ENCODE results near the gene B4GALT6. TPM values are rescaled to one million over a fixed set of nuclear protein-coding genes. Genes with fewer than 3 reads are reported as not detected.

Gene B4GALT6
- total RNA-seq, 4 donors from 2014 or later = 0.40 to 3.0 (median 1.6) TPM

DNA sequence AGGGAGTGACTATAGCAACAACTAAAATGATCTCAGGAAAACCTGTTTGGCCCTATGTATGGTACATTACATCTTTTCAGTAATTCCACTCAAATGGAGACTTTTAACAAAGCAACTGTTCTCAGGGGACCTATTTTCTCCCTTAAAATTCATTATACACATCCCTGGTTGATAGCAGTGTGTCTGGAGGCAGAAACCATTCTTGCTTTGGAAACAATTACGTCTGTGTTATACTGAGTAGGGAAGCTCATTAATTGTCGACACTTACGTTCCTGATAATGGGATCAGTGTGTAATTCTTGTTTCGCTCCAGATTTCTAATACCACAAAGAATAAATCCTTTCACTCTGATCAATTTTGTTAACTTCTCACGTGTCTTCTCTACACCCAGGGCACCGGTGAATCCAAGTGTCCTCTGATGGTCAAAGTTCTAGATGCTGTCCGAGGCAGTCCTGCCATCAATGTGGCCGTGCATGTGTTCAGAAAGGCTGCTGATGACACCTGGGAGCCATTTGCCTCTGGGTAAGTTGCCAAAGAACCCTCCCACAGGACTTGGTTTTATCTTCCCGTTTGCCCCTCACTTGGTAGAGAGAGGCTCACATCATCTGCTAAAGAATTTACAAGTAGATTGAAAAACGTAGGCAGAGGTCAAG is 91.7 kb downstream of the B4GALT6 start:
- no peaks in the 10 kb centered on the region for H3K4me1 ChIP-seq
- TF ChIP-seq EP300 (IDR thresholded peaks at IDR 0.05; ENCODE audit: low read depth) (no peak), POLR2A (IDR thresholded peaks at IDR 0.05) (no peak), POLR2AphosphoS5 (IDR thresholded peaks at IDR 0.05) (no peak)
- TF ChIP-seq, protein P1, sequence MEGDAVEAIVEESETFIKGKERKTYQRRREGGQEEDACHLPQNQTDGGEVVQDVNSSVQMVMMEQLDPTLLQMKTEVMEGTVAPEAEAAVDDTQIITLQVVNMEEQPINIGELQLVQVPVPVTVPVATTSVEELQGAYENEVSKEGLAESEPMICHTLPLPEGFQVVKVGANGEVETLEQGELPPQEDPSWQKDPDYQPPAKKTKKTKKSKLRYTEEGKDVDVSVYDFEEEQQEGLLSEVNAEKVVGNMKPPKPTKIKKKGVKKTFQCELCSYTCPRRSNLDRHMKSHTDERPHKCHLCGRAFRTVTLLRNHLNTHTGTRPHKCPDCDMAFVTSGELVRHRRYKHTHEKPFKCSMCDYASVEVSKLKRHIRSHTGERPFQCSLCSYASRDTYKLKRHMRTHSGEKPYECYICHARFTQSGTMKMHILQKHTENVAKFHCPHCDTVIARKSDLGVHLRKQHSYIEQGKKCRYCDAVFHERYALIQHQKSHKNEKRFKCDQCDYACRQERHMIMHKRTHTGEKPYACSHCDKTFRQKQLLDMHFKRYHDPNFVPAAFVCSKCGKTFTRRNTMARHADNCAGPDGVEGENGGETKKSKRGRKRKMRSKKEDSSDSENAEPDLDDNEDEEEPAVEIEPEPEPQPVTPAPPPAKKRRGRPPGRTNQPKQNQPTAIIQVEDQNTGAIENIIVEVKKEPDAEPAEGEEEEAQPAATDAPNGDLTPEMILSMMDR (IDR thresholded peaks at IDR 0.05) = no peak
- H3K9me3 ChIP-seq = no peaks in the 10 kb centered on the region
- H3K36me3 ChIP-seq = no peaks in the 10 kb centered on the region
- in situ Hi-C loops (cut with MboI; ENCODE audit: low pct_ligation_motif_present in 1 of 4, low pct_unique_long_range_greater_than_20kb in 1 of 4, low sequenced_read_pairs in 3 of 4) (no loop called here), intact Hi-C loops (cut with DNase I; ENCODE audit: low total_unique reads) (no loop called here)
- 76 to 85% methylated on average over 9 to 10 of the region's 10 CpGs for WGBS, 2 donors (ENCODE audit: low coverage in 1 of 2)
- no peaks in the 10 kb centered on the region for H3K27me3 ChIP-seq
- no peak overlapping the region for H3K27ac ChIP-seq
- DNase-seq = no peak
- no peak overlapping the region for H3K4me3 ChIP-seq

DNA sequence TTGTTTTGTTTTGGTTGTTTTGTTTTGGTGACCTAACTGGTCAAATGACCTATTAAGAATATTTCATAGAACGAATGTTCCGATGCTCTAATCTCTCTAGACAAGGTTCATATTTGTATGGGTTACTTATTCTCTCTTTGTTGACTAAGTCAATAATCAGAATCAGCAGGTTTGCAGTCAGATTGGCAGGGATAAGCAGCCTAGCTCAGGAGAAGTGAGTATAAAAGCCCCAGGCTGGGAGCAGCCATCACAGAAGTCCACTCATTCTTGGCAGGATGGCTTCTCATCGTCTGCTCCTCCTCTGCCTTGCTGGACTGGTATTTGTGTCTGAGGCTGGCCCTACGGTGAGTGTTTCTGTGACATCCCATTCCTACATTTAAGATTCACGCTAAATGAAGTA is 92.8 kb downstream of the B4GALT6 start, which contains the start of gene TTR:
TSS of gene TTR (plus strand) at position 250 of the 400 bp plus-strand sequence. CDS start at position 276, 26 bp downstream.
- intact Hi-C loops (cut with DNase I; ENCODE audit: low total_unique reads) = no loop called here
- no peaks in the 10 kb centered on the region for H3K36me3 ChIP-seq
- no peaks in the 10 kb centered on the region for H3K4me1 ChIP-seq
- 50 to 63% methylated on average over 3 to 5 of the region's 5 CpGs for WGBS, 2 donors (ENCODE audit: low coverage in 1 of 2)
- H3K9me3 ChIP-seq = no peaks in the 10 kb centered on the region
- H3K27me3 ChIP-seq = no peaks in the 10 kb centered on the region
- no peak for TF ChIP-seq EP300 (IDR thresholded peaks at IDR 0.05; ENCODE audit: low read depth)
- in situ Hi-C loops (cut with MboI; ENCODE audit: low pct_ligation_motif_present in 1 of 4, low pct_unique_long_range_greater_than_20kb in 1 of 4, low sequenced_read_pairs in 3 of 4) = no loop called here
- DNase-seq = no peak
- H3K4me3 ChIP-seq = no peak within 1 kb of the TSS
- no peak within 1 kb of the TSS for H3K27ac ChIP-seq

DNA sequence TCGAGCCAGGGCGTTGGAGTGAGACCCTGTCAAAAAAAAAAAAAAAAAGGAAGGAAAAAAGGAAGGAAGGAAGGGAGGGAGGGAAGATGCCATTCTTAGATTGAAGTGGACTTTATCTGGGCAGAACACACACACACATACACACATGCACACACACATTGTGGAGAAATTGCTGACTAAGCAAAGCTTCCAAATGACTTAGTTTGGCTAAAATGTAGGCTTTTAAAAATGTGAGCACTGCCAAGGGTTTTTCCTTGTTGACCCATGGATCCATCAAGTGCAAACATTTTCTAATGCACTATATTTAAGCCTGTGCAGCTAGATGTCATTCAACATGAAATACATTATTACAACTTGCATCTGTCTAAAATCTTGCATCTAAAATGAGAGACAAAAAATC is 93.3 kb downstream of the B4GALT6 start:
- Histone ChIP-seq H3K27ac (no peak overlapping the region), H3K4me3 (no peak overlapping the region), H3K4me1 (no peaks in the 10 kb centered on the region), H3K27me3 (no peaks in the 10 kb centered on the region), H3K36me3 (no peaks in the 10 kb centered on the region), H3K9me3 (no peaks in the 10 kb centered on the region)
- no peak for DNase-seq
- in situ Hi-C loops (cut with MboI; ENCODE audit: low pct_ligation_motif_present in 1 of 4, low pct_unique_long_range_greater_than_20kb in 1 of 4, low sequenced_read_pairs in 3 of 4) (no loop called here), intact Hi-C loops (cut with DNase I; ENCODE audit: low total_unique reads) (no loop called here)
- TF ChIP-seq, protein P1 (IDR thresholded peaks at IDR 0.05) = no peak
- TF ChIP-seq POLR2AphosphoS5 (IDR thresholded peaks at IDR 0.05) (no peak), EP300 (IDR thresholded peaks at IDR 0.05; ENCODE audit: low read depth) (no peak)
- 83 to 96% methylated on average over 1 to 2 of the region's 2 CpGs for WGBS, 2 donors (ENCODE audit: low coverage in 1 of 2)

DNA sequence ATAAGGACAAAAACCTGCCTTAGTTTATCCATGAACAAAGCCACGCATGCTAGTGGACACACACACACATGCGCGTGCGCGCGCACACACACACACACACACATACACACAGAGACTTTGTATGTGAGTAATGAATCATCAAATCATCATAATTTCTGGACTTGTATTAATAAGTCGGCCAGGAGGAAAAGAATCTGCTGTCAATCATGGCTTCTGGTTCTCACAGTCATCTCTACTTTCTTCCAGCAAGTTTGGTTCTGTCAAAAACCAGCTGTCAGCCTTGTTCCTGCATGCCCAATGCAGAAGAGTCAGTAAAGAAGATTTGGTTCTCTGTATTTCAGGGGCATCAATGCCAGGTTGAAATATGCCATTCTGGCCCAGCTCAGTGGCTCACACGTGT is 93.8 kb downstream of the B4GALT6 start:
- TF ChIP-seq EP300 (IDR thresholded peaks at IDR 0.05; ENCODE audit: low read depth) (no peak), POLR2A (IDR thresholded peaks at IDR 0.05) (no peak), POLR2AphosphoS5 (IDR thresholded peaks at IDR 0.05) (no peak)
- TF ChIP-seq, protein P1 (IDR thresholded peaks at IDR 0.05) = no peak
- Histone ChIP-seq H3K27ac (no peak overlapping the region), H3K4me3 (no peak overlapping the region), H3K27me3 (no peaks in the 10 kb centered on the region), H3K36me3 (no peaks in the 10 kb centered on the region), H3K9me3 (no peaks in the 10 kb centered on the region), H3K4me1 (no peaks in the 10 kb centered on the region)
- WGBS, 2 donors (ENCODE audit: low coverage in 1 of 2) = 88 to 95% methylated on average over 7 to 8 of the region's 8 CpGs
- in situ Hi-C loops (cut with MboI; ENCODE audit: low pct_ligation_motif_present in 1 of 4, low pct_unique_long_range_greater_than_20kb in 1 of 4, low sequenced_read_pairs in 3 of 4) (no loop called here), intact Hi-C loops (cut with DNase I; ENCODE audit: low total_unique reads) (no loop called here)
- DNase-seq = no peak

DNA sequence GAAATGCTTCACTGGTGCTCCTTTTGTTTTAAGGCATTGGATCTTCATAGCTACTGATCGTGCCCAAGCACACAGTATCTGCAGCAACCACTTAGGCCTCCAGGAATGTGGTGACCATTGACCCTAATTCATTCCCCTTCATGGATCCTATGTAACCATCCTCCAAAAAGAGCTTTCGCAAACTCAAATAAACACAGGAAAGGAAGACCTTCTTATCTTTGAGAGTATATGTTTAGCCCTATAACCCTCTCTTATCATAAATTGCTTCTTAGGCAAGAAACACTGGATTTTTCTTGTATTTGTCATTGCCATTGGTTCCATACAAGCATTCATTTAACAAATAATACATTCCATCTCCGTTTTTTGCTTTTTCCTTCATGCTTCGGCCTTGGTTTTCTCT is 96.9 kb downstream of the B4GALT6 start:
- Histone ChIP-seq H3K27me3 (no peaks in the 10 kb centered on the region), H3K4me1 (no peaks in the 10 kb centered on the region), H3K4me3 (no peak overlapping the region), H3K9me3 (no peaks in the 10 kb centered on the region), H3K36me3 (no peaks in the 10 kb centered on the region), H3K27ac (no peak overlapping the region)
- TF ChIP-seq, protein P1 (IDR thresholded peaks at IDR 0.05) = no peak
- no peak for TF ChIP-seq POLR2A (IDR thresholded peaks at IDR 0.05)
- WGBS, 2 donors (ENCODE audit: low coverage in 1 of 2) = 78 to 83% methylated on average over 4 of the region's 4 CpGs
- no peak for DNase-seq
- intact Hi-C loops (cut with DNase I; ENCODE audit: low total_unique reads) (no loop called here), in situ Hi-C loops (cut with MboI; ENCODE audit: low pct_ligation_motif_present in 1 of 4, low pct_unique_long_range_greater_than_20kb in 1 of 4, low sequenced_read_pairs in 3 of 4) (no loop called here)

All from transverse colon (tissue), 4 donors.